Gastroesophageal sphincter (tissue), 3 donors: ENCODE measurements around the gene C3AR1.

Experiments
- EP300 ChIP-seq: sonication (generic); formaldehyde crosslinking; IDR thresholded peaks from one replicate; pipeline ENCODE4 v1.6.1; 2017; ENCODE audit warnings: antibody characterized with exemption, mild to moderate bottlenecking
- POLR2AphosphoS5 ChIP-seq: sonication (generic); formaldehyde crosslinking; IDR thresholded peaks from one replicate; pipeline ENCODE4 v1.6.1; 2017; ENCODE audit warnings: antibody characterized with exemption
- TF ChIP-seq, protein P1 (sequence below), 4 experiments: fragments of 200-600 bp in 2 of 4; fragments of 450-650 bp in 2 of 4; sonication (generic) in 1 of 4; IDR thresholded peaks; one replicate each; pipeline ENCODE4 v1.5.1; 2017 to 2019; ENCODE audit warnings: antibody characterized with exemption in 4 of 4, mild to moderate bottlenecking in 2 of 4, moderate library complexity in 2 of 4

GRCh38 chr12:8096281-8096915 lies 30.2 kb upstream of the C3AR1 start:
- TF ChIP-seq, protein P1, sequence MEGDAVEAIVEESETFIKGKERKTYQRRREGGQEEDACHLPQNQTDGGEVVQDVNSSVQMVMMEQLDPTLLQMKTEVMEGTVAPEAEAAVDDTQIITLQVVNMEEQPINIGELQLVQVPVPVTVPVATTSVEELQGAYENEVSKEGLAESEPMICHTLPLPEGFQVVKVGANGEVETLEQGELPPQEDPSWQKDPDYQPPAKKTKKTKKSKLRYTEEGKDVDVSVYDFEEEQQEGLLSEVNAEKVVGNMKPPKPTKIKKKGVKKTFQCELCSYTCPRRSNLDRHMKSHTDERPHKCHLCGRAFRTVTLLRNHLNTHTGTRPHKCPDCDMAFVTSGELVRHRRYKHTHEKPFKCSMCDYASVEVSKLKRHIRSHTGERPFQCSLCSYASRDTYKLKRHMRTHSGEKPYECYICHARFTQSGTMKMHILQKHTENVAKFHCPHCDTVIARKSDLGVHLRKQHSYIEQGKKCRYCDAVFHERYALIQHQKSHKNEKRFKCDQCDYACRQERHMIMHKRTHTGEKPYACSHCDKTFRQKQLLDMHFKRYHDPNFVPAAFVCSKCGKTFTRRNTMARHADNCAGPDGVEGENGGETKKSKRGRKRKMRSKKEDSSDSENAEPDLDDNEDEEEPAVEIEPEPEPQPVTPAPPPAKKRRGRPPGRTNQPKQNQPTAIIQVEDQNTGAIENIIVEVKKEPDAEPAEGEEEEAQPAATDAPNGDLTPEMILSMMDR (IDR thresholded peaks at IDR 0.05): no peak
- TF ChIP-seq POLR2AphosphoS5: no peak
- TF ChIP-seq EP300: no peak
